ENCODE data around the gene C1QBP. TPM values are rescaled to one million over a fixed set of nuclear protein-coding genes. Genes with fewer than 3 reads are reported as not detected.

Gene C1QBP
- total RNA-seq, 3 donors from 2014 or later = 81.0 to 145 (median 101) TPM

GRCh38 chr17:5430413-5430999 lies 8.4 kb downstream of the C1QBP start:
- H3K36me3 ChIP-seq (ENCODE audit: low read depth) = peaks cover 4% of the 10 kb centered on the region

GRCh38 chr17:5429191-5429887 lies 9.6 kb downstream of the C1QBP start:
- DNase-seq = no peak
- intact Hi-C loops (cut with DNase I, micrococcal nuclease) = no loop called here
- no peak for TF ChIP-seq CTCF (IDR thresholded peaks at IDR 0.05)
- Histone ChIP-seq H3K9me3 (no peaks in the 10 kb centered on the region), H3K4me1 (ENCODE audit: low read depth) (no peaks in the 10 kb centered on the region), H3K36me3 (ENCODE audit: low read depth) (peaks cover 4% of the 10 kb centered on the region), H3K4me3 (no peak overlapping the region)
- peak; percentile 31 for ATAC-seq

More at GRCh38 chr17:5430413-5430999, 8.4 kb downstream of the C1QBP start:
- TF ChIP-seq CTCF (IDR thresholded peaks at IDR 0.05) = no peak
- no peaks in the 10 kb centered on the region for H3K4me1 ChIP-seq (ENCODE audit: low read depth)
- intact Hi-C loops (cut with DNase I, micrococcal nuclease) = no loop called here
- ATAC-seq (no peak), DNase-seq (no peak)
- no peaks in the 10 kb centered on the region for H3K9me3 ChIP-seq
- no peak overlapping the region for H3K4me3 ChIP-seq

- intact Hi-C loops (cut with DNase I, micrococcal nuclease) = no loop called here
- Histone ChIP-seq H3K36me3 (ENCODE audit: low read depth) (peaks cover 4% of the 10 kb centered on the region), H3K4me3 (no peak overlapping the region), H3K4me1 (ENCODE audit: low read depth) (peaks cover 6% of the 10 kb centered on the region), H3K9me3 (no peaks in the 10 kb centered on the region)
- no peak for TF ChIP-seq CTCF (IDR thresholded peaks at IDR 0.05)
- ATAC-seq (no peak), DNase-seq (no peak)
Measured at GRCh38 chr17:5425826-5426225, 13.1 kb downstream of the C1QBP start.

GRCh38 chr17:5424909-5425308 lies 14.0 kb downstream of the C1QBP start:
- H3K4me1 ChIP-seq (ENCODE audit: low read depth) = peaks cover 10% of the 10 kb centered on the region
- ATAC-seq (no peak), DNase-seq (no peak)
- TF ChIP-seq CTCF (IDR thresholded peaks at IDR 0.05) = no peak
- no peaks in the 10 kb centered on the region for H3K9me3 ChIP-seq
- H3K4me3 ChIP-seq = no peak overlapping the region
- intact Hi-C loops (cut with DNase I, micrococcal nuclease) = no loop called here
- peaks cover 4% of the 10 kb centered on the region for H3K36me3 ChIP-seq (ENCODE audit: low read depth)

- no peak for ATAC-seq
- no peak for DNase-seq
- Histone ChIP-seq H3K9me3 (no peaks in the 10 kb centered on the region), H3K4me3 (no peak overlapping the region), H3K4me1 (ENCODE audit: low read depth) (peaks cover 18% of the 10 kb centered on the region), H3K36me3 (ENCODE audit: low read depth) (peaks cover 4% of the 10 kb centered on the region)
- no peak for TF ChIP-seq CTCF (IDR thresholded peaks at IDR 0.05)
- intact Hi-C loops (cut with DNase I, micrococcal nuclease) = no loop called here
Measured at GRCh38 chr17:5422505-5422904, 16.4 kb downstream of the C1QBP start.
